ENCODE measurements around the gene MCAT.

The MCAT gene

DNA sequence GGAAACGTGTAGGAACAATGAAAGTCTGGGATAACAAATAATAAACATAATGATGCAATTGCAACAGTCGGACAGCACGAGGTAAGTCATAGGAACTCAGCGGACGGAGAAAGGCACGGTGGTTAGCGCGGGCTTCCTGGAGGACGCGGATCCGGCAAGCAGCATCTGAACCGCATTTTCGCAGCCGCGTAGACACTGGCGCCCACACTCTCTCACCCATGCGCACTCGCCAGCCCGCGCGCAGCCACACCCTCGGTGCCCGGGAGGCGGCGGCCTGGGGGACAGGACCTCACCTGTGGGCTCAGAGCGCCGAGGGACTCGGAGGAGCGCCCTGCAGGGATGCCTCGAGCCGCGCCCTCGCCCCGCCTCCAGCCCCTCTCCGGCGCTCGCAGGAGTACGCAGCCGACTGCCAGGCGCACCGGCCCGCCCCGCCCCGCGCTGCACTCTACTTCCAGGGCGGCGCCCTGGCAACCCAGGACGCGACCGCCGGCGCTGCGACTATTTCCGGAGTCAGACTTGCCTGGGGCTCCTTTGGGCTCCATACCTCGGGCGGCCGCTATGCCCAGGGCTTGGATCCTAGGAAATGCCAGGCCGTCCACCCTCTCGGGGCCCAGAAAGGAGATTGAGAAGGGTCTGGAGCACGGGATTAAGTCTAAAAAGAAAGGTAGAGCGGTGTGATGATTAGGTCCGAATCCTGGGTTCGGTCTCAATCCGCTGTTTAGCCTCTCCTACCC is 54.0 kb downstream of the MCAT start, which contains the start of gene TTLL1:
TTLL1 (minus strand) TSS at position 408 of the 734 bp plus-strand sequence. CDS start 13,805 bp downstream, outside the sequence.
- in situ Hi-C loops (cut with HindIII; ENCODE audit: low pct_ligation_motif_present, low sequenced_read_pairs), result no loop called here
- TF ChIP-seq, protein P1, sequence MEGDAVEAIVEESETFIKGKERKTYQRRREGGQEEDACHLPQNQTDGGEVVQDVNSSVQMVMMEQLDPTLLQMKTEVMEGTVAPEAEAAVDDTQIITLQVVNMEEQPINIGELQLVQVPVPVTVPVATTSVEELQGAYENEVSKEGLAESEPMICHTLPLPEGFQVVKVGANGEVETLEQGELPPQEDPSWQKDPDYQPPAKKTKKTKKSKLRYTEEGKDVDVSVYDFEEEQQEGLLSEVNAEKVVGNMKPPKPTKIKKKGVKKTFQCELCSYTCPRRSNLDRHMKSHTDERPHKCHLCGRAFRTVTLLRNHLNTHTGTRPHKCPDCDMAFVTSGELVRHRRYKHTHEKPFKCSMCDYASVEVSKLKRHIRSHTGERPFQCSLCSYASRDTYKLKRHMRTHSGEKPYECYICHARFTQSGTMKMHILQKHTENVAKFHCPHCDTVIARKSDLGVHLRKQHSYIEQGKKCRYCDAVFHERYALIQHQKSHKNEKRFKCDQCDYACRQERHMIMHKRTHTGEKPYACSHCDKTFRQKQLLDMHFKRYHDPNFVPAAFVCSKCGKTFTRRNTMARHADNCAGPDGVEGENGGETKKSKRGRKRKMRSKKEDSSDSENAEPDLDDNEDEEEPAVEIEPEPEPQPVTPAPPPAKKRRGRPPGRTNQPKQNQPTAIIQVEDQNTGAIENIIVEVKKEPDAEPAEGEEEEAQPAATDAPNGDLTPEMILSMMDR (IDR thresholded peaks at IDR 0.05; ENCODE audit: low read depth, low read length, missing control alignments), result peak; percentile 23
- Histone ChIP-seq H3K4me3 (ENCODE audit: low read depth, low read length) (peak within 1 kb of the TSS; percentile 85), H3K27me3 (replicated peaks) (no peaks in the 10 kb centered on the region), H3K27ac (peak within 1 kb of the TSS; percentile 37), H3K36me3 (replicated peaks) (no peaks in the 10 kb centered on the region)
- peak; percentile 85 for DNase-seq

GRCh38 chr22:43088627-43088983 is 54.6 kb downstream of the MCAT start:
- no peak for DNase-seq
- H3K4me3 ChIP-seq (ENCODE audit: low read depth, low read length), result peak overlapping the region; percentile 85
- in situ Hi-C loops (cut with HindIII; ENCODE audit: low pct_ligation_motif_present, low sequenced_read_pairs), result no loop called here
- peak overlapping the region; percentile 37 for H3K27ac ChIP-seq
- TF ChIP-seq, protein P1 (IDR thresholded peaks at IDR 0.05; ENCODE audit: low read depth, low read length, missing control alignments), result no peak
- H3K36me3 ChIP-seq (replicated peaks), result no peaks in the 10 kb centered on the region
- H3K27me3 ChIP-seq (replicated peaks), result no peaks in the 10 kb centered on the region

GRCh38 chr22:43085658-43086606 is 57.3 kb downstream of the MCAT start:
- no peak for DNase-seq
- TF ChIP-seq, protein P1 (IDR thresholded peaks at IDR 0.05; ENCODE audit: low read depth, low read length, missing control alignments), result no peak
- H3K27ac ChIP-seq, result no peak overlapping the region

More at GRCh38 chr22:43085658-43086606, 57.3 kb downstream of the MCAT start:
- no peak overlapping the region for H3K4me3 ChIP-seq (ENCODE audit: low read depth, low read length)
- no peaks in the 10 kb centered on the region for H3K36me3 ChIP-seq (replicated peaks)
- H3K27me3 ChIP-seq (replicated peaks), result no peaks in the 10 kb centered on the region
- in situ Hi-C loops (cut with HindIII; ENCODE audit: low pct_ligation_motif_present, low sequenced_read_pairs), result no loop called here

Measured in brain microvascular endothelial cell (primary cell).